GM23248 (cell line): ENCODE results near the gene COL5A3. TPM values are rescaled to one million over a fixed set of nuclear protein-coding genes. Genes with fewer than 3 reads are reported as not detected.
A peak's percentile ranks its signal among the peaks of the same experiment; 100 is the strongest.
"Not testable (repeated sequence)": the region's sequence is repeated elsewhere in the genome, so short reads cannot be mapped to it uniquely, and the experiment has no call there.

Experiments
- DNase-seq: peaks from one replicate; pipeline ENCODE4 v3.0.0-alpha.2; 2015
- H2AFZ ChIP-seq: fragments of 200-600 bp; sonication (generic); 2 replicates; pipeline ENCODE4 v1.6.1; 2016; ENCODE audit warnings: antibody characterized with exemption
- H3F3A ChIP-seq: fragments of 200-600 bp; sonication (generic); 2 replicates; pipeline ENCODE4 v1.6.1; 2016; ENCODE audit warnings: mild to moderate bottlenecking, antibody characterized with exemption, mixed run types; ENCODE audit not compliant: insufficient read depth
- H3K27ac ChIP-seq: fragments of 200-600 bp; sonication (generic); 2 replicates; pipeline ENCODE4 v1.5.1; 2016; ENCODE audit warnings: mild to moderate bottlenecking
- H3K27me3 ChIP-seq: fragments of 200-600 bp; sonication (generic); replicated peaks from 2 replicates; pipeline ENCODE4 v1.6.1; 2016; ENCODE audit warnings: mild to moderate bottlenecking; ENCODE audit not compliant: insufficient read depth
- H3K36me3 ChIP-seq: fragments of 200-600 bp; sonication (generic); 2 replicates; pipeline ENCODE4 v1.6.1; 2016; ENCODE audit warnings: low read depth, mild to moderate bottlenecking
- H3K4me1 ChIP-seq: fragments of 200-600 bp; sonication (generic); 2 replicates; pipeline ENCODE4 v1.6.1; 2016; ENCODE audit warnings: mild to moderate bottlenecking; ENCODE audit not compliant: insufficient read depth
- H3K4me2 ChIP-seq: fragments of 200-600 bp; sonication (generic); one replicate; pipeline ENCODE4 v1.6.1; 2016; ENCODE audit warnings: mild to moderate bottlenecking; ENCODE audit not compliant: unreplicated experiment
- H3K4me3 ChIP-seq: fragments of 200-600 bp; sonication (generic); 2 replicates; pipeline ENCODE4 v1.5.1; 2016; ENCODE audit warnings: mild to moderate bottlenecking
- H3K79me2 ChIP-seq: fragments of 200-600 bp; sonication (generic); 2 replicates; pipeline ENCODE4 v1.6.1; 2016; ENCODE audit warnings: mild to moderate bottlenecking; ENCODE audit not compliant: insufficient read depth
- H3K9ac ChIP-seq: fragments of 200-600 bp; sonication (generic); 2 replicates; pipeline ENCODE4 v1.6.1; 2016; ENCODE audit warnings: mild to moderate bottlenecking
- H3K9me2 ChIP-seq: fragments of 200-600 bp; sonication (generic); 2 replicates; pipeline ENCODE4 v1.6.1; 2016; ENCODE audit warnings: mixed run types, mild to moderate bottlenecking, moderate library complexity; ENCODE audit not compliant: insufficient read depth
- H3K9me3 ChIP-seq: fragments of 200-600 bp; sonication (generic); one replicate; pipeline ENCODE4 v1.6.1; 2017; ENCODE audit warnings: low read depth
- H4K20me1 ChIP-seq: fragments of 200-600 bp; sonication (generic); 2 replicates; pipeline ENCODE4 v1.6.0; 2016; ENCODE audit not compliant: insufficient read depth
- EZH2 ChIP-seq: fragments of 200-600 bp; sonication (generic); IDR thresholded peaks from 2 replicates; pipeline ENCODE4 v1.6.1; 2018; ENCODE audit warnings: antibody characterized with exemption, mild to moderate bottlenecking; ENCODE audit not compliant: insufficient read depth, poor library complexity, severe bottlenecking
- EZH2phosphoT487 ChIP-seq: fragments of 200-600 bp; sonication (generic); IDR thresholded peaks from 2 replicates; pipeline ENCODE4 v1.6.1; 2018; ENCODE audit warnings: antibody characterized with exemption, moderate library complexity, mild to moderate bottlenecking, low read depth; ENCODE audit not compliant: insufficient read depth
- WGBS, 2 experiments: methylation state at CpG; one replicate each; pipeline ENCODE4 v1.1.6; 2015 to 2017; ENCODE audit warnings: low lambda C conversion rate in 2 of 2, low coverage in 1 of 2; ENCODE audit errors: missing lambda C conversion rate in 2 of 2; 5-methylcytosine and 5-hydroxymethylcytosine counted together
- in situ Hi-C: fragments of 300-500 bp; cut with MboI; formaldehyde crosslinking; loops from 2 replicates; pipeline ENCODE4 v1.15.0; 2020
- polyA plus RNA-seq: library from polyadenylated mRNA; unstranded; fragments of >200 nt; fragmentation: Nextera tagmentation; extraction: Ambion mirVana; gene quantifications from 2 replicates; pipeline ENCODE4 v1.2.1, GENCODE V29; 2016
- total RNA-seq: library from RNA; depleted of rRNA; stranded (reverse); fragments of >200 nt; shearing (Covaris generic); gene quantifications from 2 replicates; pipeline ENCODE4 v1.2.3, GENCODE V29; 2014

Gene COL5A3
- total and polyA plus RNA-seq, 2 experiments from 2014 or later: 4.2 to 22.8 TPM

DNA sequence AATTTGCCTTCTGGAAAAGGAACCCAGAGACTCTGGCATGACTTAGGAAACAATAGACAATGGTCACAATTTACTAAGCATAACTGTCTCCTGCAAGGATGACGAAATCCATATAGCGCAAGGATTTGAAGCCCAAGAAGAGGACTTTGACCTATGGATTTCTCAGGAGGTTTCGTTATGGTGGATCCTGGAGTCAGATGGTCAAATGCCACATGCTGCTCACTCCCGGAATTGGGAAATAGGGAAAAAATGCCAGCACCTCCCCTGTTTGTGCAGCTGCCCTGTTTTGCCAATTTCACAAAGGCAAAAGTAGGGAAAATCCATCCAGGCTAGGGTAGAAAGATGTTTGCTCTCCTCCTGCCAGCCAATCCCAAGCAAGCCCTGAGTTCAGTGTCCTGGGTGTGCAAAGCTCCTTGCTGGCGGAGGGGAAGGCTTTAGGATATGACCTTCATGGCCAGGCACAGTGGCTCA, 26.3 kb upstream of the COL5A3 start:
- Histone ChIP-seq H2AFZ (no peak overlapping the region), H3K9me3 (no peaks in the 10 kb centered on the region), H3K4me2 (no peak overlapping the region), H3K4me3 (no peak overlapping the region), H3K9ac (no peak overlapping the region), H3F3A (no peaks in the 10 kb centered on the region), H3K79me2 (no peaks in the 10 kb centered on the region), H3K9me2 (no peaks in the 10 kb centered on the region), H3K27ac (no peak overlapping the region), H3K36me3 (no peaks in the 10 kb centered on the region), H3K27me3 (peaks cover 32% of the 10 kb centered on the region), H3K4me1 (no peaks in the 10 kb centered on the region), H4K20me1 (no peaks in the 10 kb centered on the region)
- peak; percentile 7 for DNase-seq
- TF ChIP-seq EZH2phosphoT487 (no peak), EZH2 (no peak)
- 50 to 54% methylated on average over 5 of the region's 5 CpGs for WGBS, 2 experiments
- in situ Hi-C loops: no loop called here

DNA sequence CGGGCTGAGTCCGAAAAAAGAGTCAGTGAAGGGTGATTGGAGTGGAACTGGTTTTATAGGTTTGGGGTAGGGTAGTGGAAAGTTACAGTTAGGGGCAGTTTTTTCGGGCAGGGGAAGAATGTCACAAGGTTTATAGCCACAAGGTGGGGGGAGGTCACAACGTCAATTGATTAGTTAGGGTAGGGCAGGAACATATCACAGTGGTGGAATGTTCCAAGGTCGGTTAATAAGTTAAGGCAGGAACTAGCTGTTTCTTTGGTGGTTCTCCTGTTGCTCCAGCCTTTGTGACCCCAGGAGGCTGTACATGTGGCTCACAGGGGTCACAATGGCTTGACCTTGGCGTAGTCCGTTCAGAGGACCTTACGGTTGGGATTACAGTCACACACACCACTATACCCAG, 23.3 kb upstream of the COL5A3 start:
- 83 to 86% methylated on average over 8 of the region's 8 CpGs for WGBS, 2 experiments
- Histone ChIP-seq H3K27me3 (peaks cover 32% of the 10 kb centered on the region), H4K20me1 (no peaks in the 10 kb centered on the region), H3K4me2 (no peak overlapping the region), H3K79me2 (no peaks in the 10 kb centered on the region), H3K9ac (no peak overlapping the region), H3K4me3 (no peak overlapping the region), H3K9me3 (no peaks in the 10 kb centered on the region), H3K4me1 (no peaks in the 10 kb centered on the region), H3K27ac (no peak overlapping the region), H3K9me2 (no peaks in the 10 kb centered on the region), H3F3A (no peaks in the 10 kb centered on the region), H3K36me3 (no peaks in the 10 kb centered on the region), H2AFZ (no peak overlapping the region)
- DNase-seq: no peak
- in situ Hi-C loops: no loop called here
- no peak for TF ChIP-seq EZH2
- no peak for TF ChIP-seq EZH2phosphoT487

DNA sequence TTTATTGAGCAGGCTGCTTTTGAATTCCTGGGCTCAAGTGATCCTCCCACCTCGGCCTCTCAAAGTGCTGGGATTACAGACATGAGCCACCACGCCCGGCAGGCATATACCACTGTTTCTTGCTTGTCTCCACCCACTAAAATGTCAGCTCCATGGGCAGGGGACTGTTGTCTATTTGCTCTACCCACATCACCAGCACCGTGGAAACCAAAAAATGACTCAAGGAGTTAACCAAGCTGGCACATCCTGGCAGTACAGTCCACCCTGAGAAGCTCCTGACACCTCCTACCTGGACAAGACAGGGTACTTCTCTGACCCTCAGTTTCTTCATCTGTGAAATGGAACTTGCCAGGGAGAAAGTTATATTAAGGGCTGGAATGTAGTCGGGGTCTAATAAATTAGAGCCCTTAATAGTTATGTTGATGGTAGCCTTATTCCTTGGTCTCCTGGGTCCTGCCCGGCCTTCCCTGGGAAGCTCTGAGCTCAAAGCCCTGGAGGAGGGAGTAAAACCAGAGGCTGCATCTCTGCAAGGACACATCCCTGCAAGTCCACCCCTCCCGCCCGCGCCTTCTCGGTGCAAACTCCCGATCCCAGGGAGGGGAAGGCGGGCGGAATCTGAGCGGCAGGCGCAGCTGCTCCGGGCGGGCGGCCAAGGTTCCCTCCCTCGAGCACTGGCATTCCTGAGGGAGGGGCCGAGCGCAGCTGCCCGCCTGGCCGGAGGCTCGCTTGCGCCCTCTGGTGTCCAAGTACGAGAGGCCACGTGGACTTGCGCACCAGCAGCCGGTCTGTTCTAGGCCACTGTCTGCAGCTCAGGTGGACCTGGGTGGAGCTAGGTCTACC, 17.1 kb upstream of the COL5A3 start:
- in situ Hi-C loops: loop anchor here (10.0 kb wide), 1 partner anchor 93 kb away; the partner anchor contains the start of gene OLFM2
- Histone ChIP-seq H3K79me2 (no peaks in the 10 kb centered on the region), H3K4me1 (peaks cover 5% of the 10 kb centered on the region; the same call in 1 of the 2 replicates), H3K27ac (no peak overlapping the region), H3K4me3 (peak overlapping the region; percentile 29; the same call in 1 of the 2 replicates), H3K9me3 (no peaks in the 10 kb centered on the region), H3K36me3 (no peaks in the 10 kb centered on the region), H3K27me3 (0 out of 2 replicates have a peak, but pooled peaks cover 3% of the 10 kb centered on the region), H2AFZ (0 out of 2 replicates have a peak overlapping the region, but pooled peaks have one; percentile 3), H3K4me2 (peak overlapping the region; percentile 27), H4K20me1 (no peaks in the 10 kb centered on the region), H3K9ac (peak overlapping the region; percentile 33), H3F3A (no peaks in the 10 kb centered on the region), H3K9me2 (no peaks in the 10 kb centered on the region)
- peak; percentile 97 for DNase-seq
- WGBS, 2 experiments: 10 to 14% methylated on average over 22 to 28 of the region's 29 CpGs
- TF ChIP-seq EZH2phosphoT487 (no peak), EZH2 (no peak)

DNA sequence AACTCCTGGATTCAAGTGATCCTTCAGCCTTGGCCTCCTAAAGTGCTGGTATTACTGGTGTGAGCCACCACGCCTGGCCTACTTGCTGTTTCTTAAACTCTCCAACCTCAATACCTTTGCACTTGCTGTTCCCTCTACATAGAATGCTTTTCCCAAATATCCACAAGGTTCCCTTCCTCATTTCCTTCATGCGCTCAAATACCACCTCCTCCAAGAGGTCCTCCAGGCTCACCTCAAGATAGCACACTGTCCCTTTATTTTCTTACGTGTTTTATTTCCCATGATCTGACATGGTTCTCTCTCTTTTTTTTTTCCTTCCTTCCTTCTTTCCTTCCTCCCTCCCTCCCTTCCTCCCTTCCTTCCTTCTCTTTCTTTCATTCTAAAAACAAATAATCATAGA, 16.4 kb upstream of the COL5A3 start:
- no peak overlapping the region for H3K27ac ChIP-seq
- no peaks in the 10 kb centered on the region for H3K27me3 ChIP-seq
- no peak overlapping the region for H2AFZ ChIP-seq
- H3K79me2 ChIP-seq: no peaks in the 10 kb centered on the region
- in situ Hi-C loops: loop anchor here (10.0 kb wide), 1 partner anchor 92 kb away; the partner anchor contains the start of gene OLFM2
- DNase-seq: no peak
- no peak overlapping the region for H3K9ac ChIP-seq
- H3K9me2 ChIP-seq: no peaks in the 10 kb centered on the region
- no peaks in the 10 kb centered on the region for H3F3A ChIP-seq
- H3K36me3 ChIP-seq: no peaks in the 10 kb centered on the region
- WGBS, 2 experiments: 98% methylated on average over 3 of the region's 3 CpGs
- TF ChIP-seq EZH2 (no peak), EZH2phosphoT487 (no peak)
- H4K20me1 ChIP-seq: no peaks in the 10 kb centered on the region
- peak overlapping the region; percentile 27 for H3K4me2 ChIP-seq
- peaks cover 5% of the 10 kb centered on the region; the same call in 1 of the 2 replicates for H3K4me1 ChIP-seq
- no peak overlapping the region for H3K4me3 ChIP-seq
- no peaks in the 10 kb centered on the region for H3K9me3 ChIP-seq

DNA sequence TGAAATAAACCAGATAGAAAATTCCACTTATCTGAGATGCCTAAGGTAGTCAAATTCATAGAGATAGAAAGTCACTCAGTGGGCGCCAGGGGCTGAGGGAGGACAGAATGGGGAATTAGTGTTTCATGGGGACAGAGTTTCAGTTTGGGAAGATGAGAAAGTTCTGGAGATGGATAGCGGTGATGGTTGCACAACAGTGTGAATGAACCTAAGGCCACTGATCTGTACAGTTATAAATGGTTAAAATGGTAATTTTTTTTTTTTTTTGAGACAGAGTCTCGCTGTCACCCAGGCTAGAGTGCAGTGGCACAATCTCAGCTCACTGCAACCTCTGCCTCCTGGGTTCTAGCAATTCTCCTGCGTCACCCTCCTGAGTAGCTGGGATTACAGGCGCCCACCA, 12.8 kb upstream of the COL5A3 start:
- not testable (repeated sequence) for H3K9ac ChIP-seq, H3K36me3 ChIP-seq, DNase-seq, H3K4me2 ChIP-seq, H4K20me1 ChIP-seq, H3K4me3 ChIP-seq, H3K9me3 ChIP-seq, H2AFZ ChIP-seq, H3K27ac ChIP-seq, H3K27me3 ChIP-seq, H3K79me2 ChIP-seq, H3K9me2 ChIP-seq, H3F3A ChIP-seq
- in situ Hi-C loops: loop anchor here (10.0 kb wide), 1 partner anchor 88 kb away; the partner anchor contains the start of gene OLFM2
- H3K4me1 ChIP-seq: peaks cover 17% of the 10 kb centered on the region
- WGBS, 2 experiments: 90 to 93% methylated on average over 5 of the region's 5 CpGs
